ENCODE data around the gene SGIP1. TPM values are rescaled to one million over a fixed set of nuclear protein-coding genes. Genes with fewer than 3 reads are reported as not detected.
A peak's percentile ranks its signal among the peaks of the same experiment; 100 is the strongest.

The SGIP1 gene
- total RNA-seq, 1 donor from 2014 or later, result 123 TPM

DNA sequence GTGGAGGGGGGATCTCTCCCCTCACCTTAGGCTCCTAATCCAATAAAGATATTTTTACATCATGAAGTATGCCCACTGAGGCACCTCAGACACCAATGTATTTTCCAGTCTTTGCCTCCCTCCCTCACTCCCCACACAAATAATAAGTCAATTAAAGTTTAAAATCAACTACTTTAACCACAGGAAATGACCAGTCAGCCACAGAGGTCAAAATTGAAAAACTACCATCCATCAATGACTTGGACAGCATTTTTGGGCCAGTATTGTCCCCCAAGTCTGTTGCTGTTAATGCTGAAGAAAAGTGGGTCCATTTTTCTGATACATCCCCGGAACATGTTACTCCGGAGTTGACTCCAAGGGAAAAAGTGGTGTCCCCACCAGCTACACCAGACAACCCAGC is 147.7 kb downstream of the SGIP1 start:
- no peak overlapping the region for H3K27ac Mint-ChIP-seq (ENCODE audit: unreplicated experiment)
- no peak overlapping the region for H3K4me3 Mint-ChIP-seq (ENCODE audit: unreplicated experiment)
- H3K9me3 Mint-ChIP-seq (ENCODE audit: unreplicated experiment), result no peaks in the 10 kb centered on the region
- H3K36me3 Mint-ChIP-seq (ENCODE audit: unreplicated experiment), result peaks cover 41% of the 10 kb centered on the region
- TF ChIP-seq, protein P1, sequence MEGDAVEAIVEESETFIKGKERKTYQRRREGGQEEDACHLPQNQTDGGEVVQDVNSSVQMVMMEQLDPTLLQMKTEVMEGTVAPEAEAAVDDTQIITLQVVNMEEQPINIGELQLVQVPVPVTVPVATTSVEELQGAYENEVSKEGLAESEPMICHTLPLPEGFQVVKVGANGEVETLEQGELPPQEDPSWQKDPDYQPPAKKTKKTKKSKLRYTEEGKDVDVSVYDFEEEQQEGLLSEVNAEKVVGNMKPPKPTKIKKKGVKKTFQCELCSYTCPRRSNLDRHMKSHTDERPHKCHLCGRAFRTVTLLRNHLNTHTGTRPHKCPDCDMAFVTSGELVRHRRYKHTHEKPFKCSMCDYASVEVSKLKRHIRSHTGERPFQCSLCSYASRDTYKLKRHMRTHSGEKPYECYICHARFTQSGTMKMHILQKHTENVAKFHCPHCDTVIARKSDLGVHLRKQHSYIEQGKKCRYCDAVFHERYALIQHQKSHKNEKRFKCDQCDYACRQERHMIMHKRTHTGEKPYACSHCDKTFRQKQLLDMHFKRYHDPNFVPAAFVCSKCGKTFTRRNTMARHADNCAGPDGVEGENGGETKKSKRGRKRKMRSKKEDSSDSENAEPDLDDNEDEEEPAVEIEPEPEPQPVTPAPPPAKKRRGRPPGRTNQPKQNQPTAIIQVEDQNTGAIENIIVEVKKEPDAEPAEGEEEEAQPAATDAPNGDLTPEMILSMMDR (IDR thresholded peaks at IDR 0.05), result no peak
- no peaks in the 10 kb centered on the region for H3K27me3 Mint-ChIP-seq (ENCODE audit: unreplicated experiment)
- peaks cover 38% of the 10 kb centered on the region for H3K4me1 Mint-ChIP-seq (ENCODE audit: unreplicated experiment)
- DNase-seq (ENCODE audit: extremely low spot score, unreplicated experiment), result no peak

DNA sequence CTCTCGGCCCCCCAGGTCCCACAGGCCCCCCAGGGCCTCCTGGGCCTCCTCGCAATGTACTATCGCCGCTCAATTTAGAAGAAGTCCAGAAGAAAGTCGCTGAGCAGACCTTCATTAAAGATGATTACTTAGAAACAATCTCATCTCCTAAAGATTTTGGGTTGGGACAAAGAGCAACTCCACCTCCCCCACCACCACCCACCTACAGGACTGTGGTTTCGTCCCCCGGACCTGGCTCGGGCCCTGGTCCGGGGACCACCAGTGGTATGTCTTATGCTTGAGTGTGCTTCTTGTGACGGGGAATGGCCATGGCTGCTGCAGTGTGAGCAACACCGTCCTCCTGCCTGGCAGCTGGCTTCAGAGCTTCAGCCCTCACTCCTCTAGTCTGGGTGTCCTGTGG is 148.2 kb downstream of the SGIP1 start:
- Mint-ChIP-seq H3K4me1 (ENCODE audit: unreplicated experiment) (peaks cover 34% of the 10 kb centered on the region), H3K9me3 (ENCODE audit: unreplicated experiment) (no peaks in the 10 kb centered on the region), H3K4me3 (ENCODE audit: unreplicated experiment) (no peak overlapping the region), H3K27me3 (ENCODE audit: unreplicated experiment) (no peaks in the 10 kb centered on the region), H3K36me3 (ENCODE audit: unreplicated experiment) (peaks cover 42% of the 10 kb centered on the region), H3K27ac (ENCODE audit: unreplicated experiment) (peak overlapping the region; percentile 41)
- TF ChIP-seq, protein P1 (IDR thresholded peaks at IDR 0.05), result no peak
- no peak for DNase-seq (ENCODE audit: extremely low spot score, unreplicated experiment)

DNA sequence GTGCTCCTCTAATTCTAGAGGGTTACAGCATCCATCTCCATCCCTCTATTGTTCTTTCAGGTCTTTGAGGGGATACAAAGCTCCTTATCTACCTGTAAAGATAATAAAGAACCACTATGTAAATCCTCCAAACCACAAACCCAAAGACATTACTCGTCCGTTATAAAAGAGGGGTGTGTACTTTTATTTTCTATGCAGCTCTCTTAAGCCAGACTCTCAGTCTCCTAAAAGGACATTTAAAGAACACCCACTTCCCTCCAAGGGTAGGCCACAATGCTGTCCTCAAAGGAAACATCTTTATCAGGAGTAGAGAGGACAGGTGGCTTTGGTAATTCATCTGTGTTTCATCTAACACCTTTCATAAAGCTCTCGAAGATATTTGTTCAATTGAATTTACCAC is 150.4 kb downstream of the SGIP1 start:
- Mint-ChIP-seq H3K4me3 (ENCODE audit: unreplicated experiment) (no peak overlapping the region), H3K27me3 (ENCODE audit: unreplicated experiment) (no peaks in the 10 kb centered on the region), H3K4me1 (ENCODE audit: unreplicated experiment) (peaks cover 20% of the 10 kb centered on the region), H3K36me3 (ENCODE audit: unreplicated experiment) (peaks cover 48% of the 10 kb centered on the region), H3K9me3 (ENCODE audit: unreplicated experiment) (no peaks in the 10 kb centered on the region), H3K27ac (ENCODE audit: unreplicated experiment) (no peak overlapping the region)
- no peak for DNase-seq (ENCODE audit: extremely low spot score, unreplicated experiment)
- TF ChIP-seq, protein P1 (IDR thresholded peaks at IDR 0.05), result no peak

DNA sequence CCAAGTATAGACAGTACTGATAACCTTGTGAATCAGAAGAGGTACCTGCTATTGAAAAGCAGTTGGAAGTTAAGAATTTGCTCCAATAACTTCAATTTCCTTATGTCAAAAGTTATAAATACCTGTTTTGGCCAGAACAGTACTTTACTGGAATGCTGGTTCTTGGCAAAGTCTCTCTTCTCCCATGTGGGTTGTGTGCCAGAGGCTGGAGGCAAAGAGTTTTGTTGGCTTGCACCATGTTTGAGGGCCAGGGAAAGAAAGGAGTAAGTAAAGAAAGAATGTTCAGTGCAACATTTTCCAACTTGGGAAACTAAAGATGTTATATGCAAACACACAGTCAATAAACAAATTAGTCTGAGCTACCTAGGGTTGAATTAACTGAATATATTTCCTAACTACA is 151.3 kb downstream of the SGIP1 start:
- TF ChIP-seq, protein P1 (IDR thresholded peaks at IDR 0.05), result no peak
- Mint-ChIP-seq H3K4me3 (ENCODE audit: unreplicated experiment) (no peak overlapping the region), H3K27me3 (ENCODE audit: unreplicated experiment) (no peaks in the 10 kb centered on the region), H3K36me3 (ENCODE audit: unreplicated experiment) (peaks cover 50% of the 10 kb centered on the region), H3K9me3 (ENCODE audit: unreplicated experiment) (no peaks in the 10 kb centered on the region), H3K27ac (ENCODE audit: unreplicated experiment) (no peak overlapping the region), H3K4me1 (ENCODE audit: unreplicated experiment) (peaks cover 19% of the 10 kb centered on the region)
- DNase-seq (ENCODE audit: extremely low spot score, unreplicated experiment), result no peak

DNA sequence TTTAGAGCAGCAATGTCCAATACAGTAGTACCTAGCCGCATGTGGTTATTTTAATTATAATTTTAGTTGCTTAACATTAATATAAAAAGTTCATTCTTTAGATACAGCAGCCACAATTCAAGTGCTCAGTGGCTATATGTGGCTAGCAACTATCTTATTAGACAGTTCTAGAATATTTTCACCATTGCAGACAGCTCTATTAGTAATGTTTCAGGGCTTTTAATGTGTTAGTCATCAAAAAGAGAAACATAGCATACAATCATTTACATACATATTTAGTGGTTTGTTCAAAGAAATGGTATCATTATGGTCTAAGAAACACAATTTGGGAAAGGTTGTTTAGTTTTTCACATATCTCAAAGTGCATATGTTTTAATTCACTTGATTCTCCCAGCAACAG is 151.7 kb downstream of the SGIP1 start:
- H3K4me1 Mint-ChIP-seq (ENCODE audit: unreplicated experiment), result peaks cover 21% of the 10 kb centered on the region
- no peak overlapping the region for H3K27ac Mint-ChIP-seq (ENCODE audit: unreplicated experiment)
- H3K9me3 Mint-ChIP-seq (ENCODE audit: unreplicated experiment), result no peaks in the 10 kb centered on the region
- H3K36me3 Mint-ChIP-seq (ENCODE audit: unreplicated experiment), result peaks cover 52% of the 10 kb centered on the region
- TF ChIP-seq, protein P1 (IDR thresholded peaks at IDR 0.05), result no peak
- no peak overlapping the region for H3K4me3 Mint-ChIP-seq (ENCODE audit: unreplicated experiment)
- DNase-seq (ENCODE audit: extremely low spot score, unreplicated experiment), result no peak
- H3K27me3 Mint-ChIP-seq (ENCODE audit: unreplicated experiment), result no peaks in the 10 kb centered on the region

Data from osteocyte (in vitro differentiated cells).